NK-92 (cell line): ENCODE results near the gene FAM180B.

Experiments used
- DNase-seq: peaks from one replicate; lab custom pipeline; 2025; ENCODE audit not compliant: unreplicated experiment; lab: John Stamatoyannopoulos, UW

The FAM180B gene

DNA sequence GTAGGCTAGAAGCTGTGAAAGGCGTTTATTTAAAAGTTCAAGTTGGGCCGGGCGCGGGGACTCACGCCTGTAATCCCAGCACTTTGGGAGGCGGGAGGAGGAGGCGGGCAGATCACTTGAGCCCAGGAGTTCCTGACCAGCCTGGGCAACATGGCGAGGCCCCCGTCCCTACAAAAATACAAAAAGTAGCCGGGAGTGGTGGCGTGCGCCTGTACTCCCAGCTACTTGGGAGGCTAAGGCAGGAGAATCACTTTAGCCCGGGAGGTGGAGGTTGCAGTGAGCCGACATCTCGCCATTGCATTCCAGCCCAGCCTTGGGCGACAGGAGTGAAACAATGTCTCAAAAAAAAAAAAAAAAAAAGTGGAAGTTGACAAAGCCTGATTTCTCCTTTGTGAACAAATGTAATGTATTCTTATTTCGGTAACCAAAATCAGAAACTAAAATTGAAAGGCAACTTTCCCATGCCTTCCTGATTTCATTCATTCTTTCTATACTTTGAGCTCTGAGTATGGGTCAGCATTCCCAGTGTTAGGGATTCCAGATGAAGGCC, 20.3 kb upstream of the FAM180B start:
- no peak for DNase-seq

DNA sequence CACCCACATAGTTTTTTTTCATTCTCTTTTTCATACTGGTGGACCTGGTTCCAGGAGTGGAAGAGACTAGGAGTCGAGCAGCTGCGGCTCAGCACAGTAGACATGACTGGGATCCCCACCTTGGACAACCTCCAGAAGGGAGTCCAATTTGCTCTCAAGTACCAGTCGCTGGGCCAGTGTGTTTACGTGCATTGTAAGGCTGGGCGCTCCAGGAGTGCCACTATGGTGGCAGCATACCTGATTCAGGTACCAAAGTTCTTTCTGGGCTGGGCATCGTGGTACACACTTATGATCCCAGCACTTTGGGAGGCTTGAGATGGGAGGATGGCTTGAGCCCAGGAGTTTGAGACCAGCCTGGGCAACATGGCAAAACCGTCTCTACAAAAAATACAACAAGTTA, 16.8 kb upstream of the FAM180B start:
- DNase-seq: no peak

DNA sequence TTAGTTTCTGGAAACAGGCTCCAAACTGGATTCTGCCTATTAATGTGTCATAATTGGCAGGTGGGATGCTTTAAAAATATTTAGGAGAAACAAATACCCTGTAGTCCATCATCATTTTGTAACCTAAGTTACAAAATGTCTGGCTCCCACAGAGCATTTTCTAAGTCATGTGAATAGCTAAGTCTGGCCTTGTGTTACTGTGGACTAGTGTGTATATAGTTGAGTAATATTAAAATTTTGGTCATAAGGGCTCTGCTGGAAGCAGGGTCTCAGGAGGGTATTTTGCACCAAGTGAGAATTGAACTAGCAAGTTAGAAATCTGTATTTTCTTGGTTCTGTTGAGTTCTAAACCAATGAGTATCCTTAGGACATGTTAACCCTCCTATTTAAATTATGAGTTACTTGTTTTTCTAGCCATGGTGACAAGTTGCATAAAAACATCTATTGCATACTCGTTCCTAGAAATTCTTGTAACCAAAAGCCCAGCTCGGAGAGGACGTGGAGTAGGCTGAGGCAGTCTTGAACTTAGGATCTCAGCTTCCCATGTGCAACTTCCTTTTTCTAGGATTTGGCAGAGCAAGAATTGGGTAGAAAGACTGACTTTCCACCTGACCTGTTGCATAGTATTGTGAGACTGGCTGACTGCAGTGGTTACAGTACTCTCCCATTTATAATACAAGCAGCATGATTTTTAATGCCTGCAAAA, 15.7 kb upstream of the FAM180B start:
- DNase-seq: no peak

DNA sequence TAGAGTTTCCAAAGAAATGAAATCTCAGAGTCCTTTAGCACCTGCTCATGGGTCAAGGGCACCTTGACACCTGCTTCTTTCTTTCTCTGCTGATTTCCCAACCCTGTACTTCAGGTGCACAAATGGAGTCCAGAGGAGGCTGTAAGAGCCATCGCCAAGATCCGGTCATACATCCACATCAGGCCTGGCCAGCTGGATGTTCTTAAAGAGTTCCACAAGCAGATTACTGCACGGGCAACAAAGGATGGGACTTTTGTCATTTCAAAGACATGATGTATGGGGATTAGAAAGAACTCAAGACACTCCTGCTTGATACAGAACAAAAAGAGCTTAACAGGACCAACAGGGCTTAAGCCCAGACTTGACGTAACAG, 15.1 kb upstream of the FAM180B start:
- DNase-seq: no peak

DNA sequence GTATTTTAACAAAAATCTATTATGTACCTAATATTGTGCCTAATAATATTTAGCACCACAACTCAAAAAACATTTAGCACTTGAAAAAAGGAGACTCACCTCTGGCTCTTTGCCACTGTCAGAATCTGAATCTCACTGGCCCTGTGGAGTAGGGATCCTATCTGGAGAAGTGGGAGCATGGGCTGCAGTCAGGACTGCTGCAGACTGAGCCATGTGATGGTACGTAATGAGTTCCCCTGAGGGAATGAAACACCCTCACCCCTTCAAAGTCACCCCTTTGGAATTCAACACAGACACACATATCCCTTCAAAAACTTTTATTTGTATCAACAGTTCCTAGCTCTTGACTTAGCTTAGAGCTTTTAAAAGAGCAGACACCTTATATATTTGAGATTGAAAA, 14.6 kb upstream of the FAM180B start:
- no peak for DNase-seq

DNA sequence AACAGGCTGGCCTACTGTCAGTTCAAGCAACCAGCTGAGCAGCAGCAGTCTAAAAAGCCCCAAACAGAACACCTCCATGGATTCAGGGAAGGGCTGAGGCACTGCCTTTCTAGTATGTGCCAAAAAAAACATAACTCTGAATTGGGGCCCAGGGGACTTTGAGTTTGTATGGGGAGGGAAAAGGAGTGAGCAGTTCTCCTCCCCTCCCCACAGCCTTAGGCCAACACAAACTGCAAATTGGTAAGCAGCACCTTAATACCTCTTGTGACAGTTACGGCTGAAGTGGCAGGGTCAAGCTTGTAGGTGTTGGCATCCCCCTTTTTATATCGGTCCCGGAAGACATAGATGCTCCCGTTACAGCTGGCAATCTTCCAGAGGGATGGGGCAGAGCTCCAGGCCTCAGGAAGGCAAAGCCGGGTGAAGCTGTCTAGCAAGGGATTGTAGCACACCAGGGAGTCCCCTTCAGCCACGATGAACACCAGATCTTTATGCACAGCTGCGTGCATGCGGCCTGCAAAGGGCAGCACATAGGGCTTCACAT, 13.7 kb upstream of the FAM180B start:
- DNase-seq: no peak

DNA sequence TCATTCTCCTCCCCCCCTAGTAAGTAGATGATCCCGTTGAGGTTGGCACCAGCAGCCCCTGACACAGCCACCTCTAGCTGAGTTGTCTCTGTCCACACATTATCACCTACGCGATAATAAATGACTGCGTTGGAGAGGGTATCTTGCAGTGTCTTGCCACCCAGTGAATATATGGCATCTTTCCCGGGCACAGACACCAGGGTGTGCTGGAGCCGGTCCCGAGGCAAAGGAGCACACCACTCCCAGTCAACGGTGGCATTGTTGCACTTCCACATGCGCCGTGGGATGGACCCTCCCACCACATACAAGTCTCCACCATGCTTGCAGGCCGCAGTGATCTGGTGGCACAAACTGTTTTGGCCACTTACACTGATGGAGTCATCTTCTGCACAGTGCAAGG, 13.2 kb upstream of the FAM180B start:
- DNase-seq: no peak

DNA sequence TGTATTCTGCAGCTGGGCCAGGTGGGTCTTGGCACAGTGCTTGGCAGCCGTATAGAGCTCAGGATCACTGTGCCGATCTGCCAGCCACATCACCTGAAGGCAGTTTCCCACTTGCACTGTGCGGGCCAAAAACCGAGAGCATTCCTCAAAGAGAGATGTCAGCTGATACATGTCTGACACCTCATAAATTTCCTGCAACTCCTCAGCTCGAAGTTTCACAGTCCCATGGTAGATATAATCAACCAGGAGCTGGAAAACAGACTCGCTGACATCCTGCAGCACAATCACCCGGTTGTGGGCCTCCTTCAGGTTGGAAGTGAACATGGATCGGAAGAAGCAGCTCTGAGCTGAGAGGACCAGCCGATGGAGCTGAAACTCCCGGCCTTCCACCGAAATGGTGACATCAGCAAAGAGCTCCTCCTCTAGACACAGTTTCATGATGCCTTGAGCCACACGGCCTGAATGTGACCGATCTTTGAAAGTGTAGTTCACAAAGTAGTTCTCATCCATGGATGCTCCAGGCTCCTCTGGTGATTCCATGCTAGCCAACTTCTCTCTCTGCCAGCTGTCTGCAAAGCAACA, 8.9 kb upstream of the FAM180B start:
- DNase-seq: no peak

DNA sequence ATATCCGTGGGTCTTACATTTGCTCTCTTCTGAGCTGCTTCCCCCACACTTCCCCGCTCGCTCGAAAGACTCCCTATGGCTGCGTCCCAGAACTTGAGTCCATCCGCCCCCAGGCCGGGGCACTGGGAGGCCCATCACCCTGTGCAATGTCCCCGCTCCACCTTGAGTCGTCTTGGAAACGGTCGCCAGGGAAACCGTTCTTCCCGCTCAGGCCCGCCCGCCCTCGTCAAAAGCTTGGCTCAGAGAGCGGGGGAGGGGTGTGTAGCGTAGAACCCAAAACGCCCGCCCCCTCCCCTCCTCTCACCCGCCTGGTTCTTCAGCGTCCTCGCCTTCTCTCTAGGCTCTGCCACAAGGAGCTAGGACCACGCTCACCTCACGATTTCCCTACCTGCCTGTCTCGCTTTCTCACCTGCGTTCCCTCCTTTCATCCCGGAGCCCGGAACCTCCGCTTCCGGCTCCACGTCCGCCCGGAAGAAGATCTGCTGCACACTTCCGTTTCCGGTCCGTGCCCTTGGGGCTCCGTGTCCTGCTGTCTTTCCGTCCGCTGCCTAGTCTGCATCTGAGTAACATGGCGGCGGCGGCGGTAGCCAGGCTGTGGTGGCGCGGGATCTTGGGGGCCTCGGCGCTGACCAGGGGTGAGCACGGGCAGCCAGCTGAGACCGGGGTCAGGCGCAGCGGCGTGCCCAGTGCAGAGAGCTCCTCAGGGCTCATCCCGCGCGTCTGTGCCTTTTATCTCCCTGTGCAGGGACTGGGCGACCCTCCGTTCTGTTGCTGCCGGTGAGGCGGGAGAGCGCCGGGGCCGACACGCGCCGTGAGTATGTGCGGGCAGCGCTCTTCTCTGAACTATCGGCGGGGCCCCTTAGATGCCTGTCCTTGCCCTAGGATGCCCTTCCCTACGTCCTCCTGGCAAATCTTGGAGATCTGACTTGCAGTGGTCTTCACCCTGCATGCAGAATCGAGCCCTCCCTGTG, 7.7 kb upstream of the FAM180B start, which contains the start of the genes KBTBD4 and NDUFS3:
KBTBD4 (minus strand) TSS at position 447 of the 971 bp plus-strand sequence; CDS start at position 428, 19 bp downstream.
NDUFS3 (plus strand) TSS at position 551 of the 971 bp plus-strand sequence; CDS start at position 569, 18 bp downstream.
- DNase-seq: peak; percentile 31

DNA sequence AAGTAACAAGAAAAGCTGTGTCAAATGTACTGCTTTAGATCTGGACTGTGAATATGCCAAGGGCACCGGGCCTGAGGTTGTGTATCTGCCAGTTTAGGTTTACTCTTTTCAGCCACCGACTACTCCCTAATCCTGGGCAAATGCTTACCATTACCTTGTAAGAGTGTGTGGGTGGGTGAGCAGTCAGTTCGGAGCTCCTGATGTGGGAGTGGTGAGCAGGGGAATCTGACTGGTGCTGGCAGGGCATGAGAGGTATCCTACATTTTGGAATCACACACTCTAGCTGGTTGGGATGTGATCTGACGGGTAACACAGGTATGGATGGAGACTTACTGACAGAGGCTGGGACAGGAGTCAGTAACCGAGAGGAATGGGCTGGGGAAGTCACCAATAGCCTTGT, 2.6 kb upstream of the FAM180B start:
- no peak for DNase-seq

DNA sequence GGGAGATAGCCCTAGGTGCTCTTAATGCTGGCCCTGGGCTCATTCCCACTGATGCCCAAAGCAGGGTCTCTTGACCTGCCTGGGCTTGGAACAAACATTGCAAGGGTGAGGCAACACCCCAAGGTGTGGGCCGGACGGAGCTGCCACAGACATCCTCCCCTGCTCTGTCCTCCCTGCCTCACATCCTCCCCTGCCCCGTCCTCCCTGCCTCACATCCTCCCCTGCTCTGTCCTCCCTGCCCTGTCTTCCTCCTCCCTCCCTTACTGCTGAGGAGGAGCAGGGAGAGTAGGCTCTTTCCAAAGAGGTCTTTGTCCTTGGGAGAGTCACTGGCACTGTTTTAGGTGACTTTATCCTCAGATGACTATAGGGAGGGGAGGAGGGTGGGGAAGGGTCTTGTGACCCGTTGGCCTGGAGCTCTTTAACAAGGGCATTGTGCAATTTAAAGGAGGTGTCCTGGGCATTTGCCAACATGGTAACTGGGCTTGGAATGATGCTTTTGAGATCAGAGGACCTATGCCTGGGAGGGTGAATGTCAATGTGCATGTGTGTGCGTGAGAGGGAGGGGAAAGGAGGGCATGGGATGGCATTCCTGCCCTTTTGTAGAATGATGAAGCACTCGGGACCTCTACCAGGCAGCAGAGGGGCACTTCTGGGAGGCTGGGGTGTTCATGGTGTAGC, 700 bp downstream of the FAM180B start:
- DNase-seq: no peak

DNA sequence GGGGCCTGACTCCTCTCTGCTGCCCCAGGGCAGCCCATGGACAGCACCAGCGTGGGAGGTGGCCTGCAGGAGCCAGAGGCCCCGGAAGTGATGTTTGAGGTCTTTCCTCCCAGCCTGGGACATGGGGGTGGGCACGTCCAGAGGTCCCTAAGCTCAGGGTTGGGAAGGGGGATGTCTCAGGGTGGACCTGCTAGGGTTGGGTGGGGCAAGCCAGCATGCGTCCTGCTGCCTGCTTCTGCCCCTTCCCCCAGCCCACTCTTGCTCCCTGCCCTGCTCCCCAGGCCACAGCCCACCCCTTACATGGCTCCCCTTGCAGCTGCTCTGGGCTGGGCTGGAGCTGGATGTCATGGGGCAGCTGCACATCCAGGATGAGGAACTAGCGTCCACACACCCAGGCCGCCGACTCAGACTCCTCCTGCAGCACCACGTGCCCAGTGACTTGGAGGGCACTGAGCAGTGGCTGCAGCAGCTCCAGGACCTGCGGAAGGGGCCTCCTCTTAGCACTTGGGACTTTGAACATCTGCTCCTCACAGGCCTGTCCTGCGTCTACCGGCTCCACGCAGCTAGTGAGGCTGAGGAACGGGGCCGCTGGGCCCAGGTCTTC, 1.3 kb downstream of the FAM180B start:
- no peak for DNase-seq

DNA sequence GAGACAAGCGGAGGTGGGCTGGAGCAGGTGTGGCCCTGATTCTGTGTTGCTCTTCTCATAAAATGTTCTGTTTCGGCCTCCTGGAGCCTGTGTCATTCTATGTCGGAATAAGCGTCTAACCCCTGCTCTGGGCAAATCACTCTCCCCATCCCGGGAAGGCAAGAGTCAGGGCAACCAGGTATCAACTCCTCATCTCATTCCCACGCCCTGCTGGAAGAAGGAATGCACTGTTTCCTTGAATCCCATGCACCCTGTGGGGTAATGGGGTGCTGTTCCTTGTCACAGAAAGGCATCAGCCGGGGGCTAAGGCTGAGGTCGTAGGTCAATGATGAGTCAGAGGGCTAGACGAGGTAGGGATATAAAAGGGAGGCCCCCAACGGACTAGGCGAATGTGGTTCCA, 2.6 kb downstream of the FAM180B start:
- DNase-seq: no peak

DNA sequence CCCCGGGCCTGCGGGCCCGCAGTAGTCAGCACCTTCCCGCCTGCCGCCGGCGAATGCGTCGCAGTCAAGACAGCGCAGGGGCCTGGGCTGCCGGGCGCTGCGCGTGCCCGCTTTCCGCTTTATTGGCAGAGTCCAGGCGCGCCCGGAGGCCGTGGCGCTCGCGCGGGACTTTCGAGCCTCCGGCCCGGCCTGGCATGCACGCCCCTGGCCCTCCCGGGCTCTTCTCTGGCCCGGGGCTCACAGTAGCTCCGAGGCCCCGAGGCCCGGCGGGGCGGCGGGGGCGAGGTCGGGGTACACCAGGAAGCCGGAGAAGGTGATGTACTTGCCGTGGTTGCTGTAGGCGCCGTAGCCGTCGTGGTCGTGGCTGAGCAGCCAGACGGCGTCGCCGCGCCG, 3.1 kb downstream of the FAM180B start:
- DNase-seq: no peak

DNA sequence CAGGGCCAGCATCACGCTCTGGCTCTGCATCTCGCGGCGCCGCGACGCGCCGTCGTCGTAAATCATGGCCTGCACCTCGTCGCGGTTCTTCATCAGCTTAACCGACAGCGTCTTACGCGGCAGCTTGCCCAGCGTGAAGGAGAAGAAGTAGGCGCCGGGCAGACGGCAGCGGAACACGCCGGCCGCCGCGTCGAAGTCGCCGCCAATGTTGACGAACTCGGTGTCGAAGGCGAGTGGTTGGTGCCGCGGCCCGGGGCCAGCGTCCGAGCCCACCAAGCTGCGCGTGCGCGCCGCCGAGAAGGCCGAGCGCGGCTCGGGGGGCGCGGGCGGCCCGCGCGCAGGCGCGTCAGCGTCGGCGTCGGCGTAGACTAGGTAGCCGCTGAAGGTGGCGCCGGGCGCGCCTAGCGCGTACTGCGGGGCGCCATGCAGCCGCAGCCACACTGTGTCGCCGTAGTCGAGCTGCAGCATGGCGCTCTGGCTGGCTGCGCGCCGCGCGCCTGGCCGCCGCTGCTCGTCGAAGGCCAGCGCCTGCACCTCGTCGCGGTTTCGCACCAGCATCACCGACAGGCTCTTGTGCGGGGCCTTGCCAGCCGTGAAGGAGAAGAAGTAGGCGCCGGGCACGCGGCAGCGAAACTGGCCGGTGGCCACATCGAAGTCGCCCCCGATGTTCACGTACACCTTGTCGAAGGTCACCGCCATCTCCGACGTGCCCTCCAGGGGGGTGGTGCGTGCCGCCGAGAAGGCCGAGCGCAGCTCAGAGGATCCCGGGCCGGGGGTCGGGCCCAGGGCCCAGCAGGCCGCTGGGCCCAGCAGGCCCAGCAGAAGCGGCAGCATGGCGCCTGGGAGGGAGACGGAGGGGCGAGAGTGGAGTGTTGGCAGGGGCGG, 3.7 kb downstream of the FAM180B start:
- DNase-seq: no peak

DNA sequence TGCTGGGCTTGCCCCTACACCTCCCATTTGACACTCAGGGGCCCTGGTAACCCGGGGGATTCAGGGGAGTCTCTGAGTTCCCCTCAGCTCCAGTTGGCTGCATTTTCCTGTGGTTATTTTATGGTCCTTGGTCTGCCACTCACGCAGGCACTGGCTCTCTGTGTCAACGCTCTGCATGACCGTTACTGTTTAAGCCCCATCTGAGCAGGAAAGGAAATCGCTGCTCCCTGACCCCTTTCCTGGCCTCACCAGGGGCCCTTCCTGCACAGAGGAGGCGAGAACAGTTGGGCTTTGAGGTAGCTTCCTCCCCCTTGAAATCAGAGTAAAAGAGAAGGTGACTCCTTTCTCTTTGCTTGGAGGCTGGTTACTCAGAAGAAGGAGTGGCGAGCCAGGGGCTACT, 5.3 kb downstream of the FAM180B start:
- no peak for DNase-seq

DNA sequence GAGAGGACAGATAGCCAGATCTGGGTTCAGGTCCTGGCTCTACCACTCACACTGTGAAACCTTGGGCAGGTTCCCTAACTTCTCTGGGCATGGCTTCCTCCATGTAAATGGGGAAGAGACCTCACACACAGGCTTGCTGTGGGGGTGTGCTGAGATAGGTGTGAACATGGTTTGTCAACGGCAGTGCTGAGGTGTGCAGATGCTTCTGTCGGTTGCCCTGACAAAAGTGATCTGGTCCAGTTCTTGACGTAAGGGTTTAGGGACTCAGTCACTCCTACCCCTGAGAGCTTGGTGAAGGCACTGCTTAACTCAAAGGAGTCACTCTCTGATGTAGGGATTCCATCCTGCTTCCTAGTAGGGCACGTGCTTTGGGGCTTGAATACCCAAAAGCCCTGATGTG, 5.8 kb downstream of the FAM180B start:
- DNase-seq: no peak

DNA sequence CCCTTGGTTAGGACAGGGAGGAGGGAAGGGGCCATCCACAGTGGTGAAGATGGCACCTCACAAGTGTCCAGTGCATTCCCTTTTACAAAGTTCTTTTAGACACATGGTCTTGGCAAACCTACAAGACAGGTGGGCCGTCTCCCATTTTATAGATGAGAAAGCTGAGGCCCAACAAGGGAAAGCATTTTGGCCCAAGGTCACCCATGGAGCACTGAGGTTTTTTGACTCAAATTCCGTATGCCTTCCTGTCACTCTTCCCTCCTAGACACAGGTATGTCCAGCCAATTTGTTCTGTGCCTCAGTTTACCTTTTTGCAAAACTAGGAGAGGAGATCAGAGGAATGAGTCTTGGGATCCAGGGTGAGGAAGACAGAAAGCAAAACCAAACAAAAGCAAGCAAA, 6.5 kb downstream of the FAM180B start:
- DNase-seq: no peak

DNA sequence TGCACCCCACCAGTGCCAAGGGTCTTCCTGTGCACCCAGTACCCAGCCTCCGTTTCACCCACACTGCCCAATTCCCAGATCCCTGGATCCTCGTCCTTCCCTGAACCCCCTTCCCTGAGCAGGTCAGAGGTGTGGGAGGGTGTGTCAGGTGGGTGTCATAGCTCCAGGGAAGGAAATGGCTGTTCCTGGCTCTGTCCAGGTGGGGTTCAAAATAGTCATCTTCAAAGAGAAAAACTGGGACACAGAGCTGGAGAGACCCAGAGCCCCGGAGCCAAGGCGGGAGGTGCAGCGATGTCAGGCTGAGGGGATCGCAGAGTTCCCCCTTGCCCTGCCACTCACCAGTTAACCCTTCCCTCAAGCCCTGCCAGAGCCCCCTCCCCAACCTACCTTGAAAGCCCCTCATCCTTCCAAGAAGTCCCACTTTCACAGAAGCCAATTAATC, 7.0 kb downstream of the FAM180B start:
- no peak for DNase-seq
